Keratinocyte (primary cell): Measurements from ENCODE around the gene RFXANK. TPM values are rescaled to one million over a fixed set of nuclear protein-coding genes. Genes with fewer than 3 reads are reported as not detected.

Source experiments
- DNase-seq: peaks from one replicate; pipeline ENCODE4 v3.0.0-alpha.2; 2011; ENCODE audit warnings: low read depth, missing footprints, low spot score
- FAIRE-seq: peaks from 2 replicates; lab custom pipeline; 2011; peaks lifted over from hg19 to GRCh38; lab: Jason Lieb, UNC
- H2AFZ ChIP-seq: 2 replicates; pipeline ENCODE4 v1.6.0; 2012; ENCODE audit warnings: low read length, control low read depth, inconsistent platforms; ENCODE audit not compliant: control insufficient read depth
- H3K27ac ChIP-seq: 2 replicates; pipeline ENCODE4 v1.5.1; 2011; ENCODE audit warnings: low read length; ENCODE audit not compliant: control insufficient read depth, insufficient read depth
- H3K27me3 ChIP-seq: 3 replicates; pipeline ENCODE4 v1.6.0; 2011; ENCODE audit warnings: low read length; ENCODE audit not compliant: control insufficient read depth, insufficient read depth; ENCODE audit errors: extremely low read depth
- H3K36me3 ChIP-seq, 2 experiments: 2 replicates in 1 of 2; 3 replicates in 1 of 2; pipeline ENCODE4 v1.5.1; 2011; ENCODE audit warnings: low read length in 2 of 2, mild to moderate bottlenecking in 1 of 2; ENCODE audit not compliant: control insufficient read depth in 2 of 2, insufficient read depth in 2 of 2; ENCODE audit errors: extremely low read depth in 1 of 2
- H3K4me1 ChIP-seq: 3 replicates; pipeline ENCODE4 v1.5.1; 2011; ENCODE audit warnings: low read length; ENCODE audit not compliant: control insufficient read depth, insufficient read depth; ENCODE audit errors: extremely low read depth
- H3K4me2 ChIP-seq: 3 replicates; pipeline ENCODE4 v1.6.0; 2011; ENCODE audit warnings: low read depth, low read length; ENCODE audit not compliant: control insufficient read depth, insufficient read depth; ENCODE audit errors: extremely low read depth
- H3K4me3 ChIP-seq, 3 experiments: fragments of 200-600 bp in 1 of 3; sonication (generic) in 1 of 3; 2 replicates in 2 of 3; 3 replicates in 1 of 3; pipeline ENCODE4 v1.5.1; 2011 to 2016; ENCODE audit warnings: low read length in 3 of 3, mild to moderate bottlenecking in 3 of 3, control low read depth in 2 of 3, inconsistent platforms in 1 of 3, low read depth in 1 of 3, mixed read lengths in 1 of 3, mixed run types in 1 of 3, moderate library complexity in 1 of 3; ENCODE audit not compliant: control insufficient read depth in 2 of 3, insufficient read depth in 2 of 3; ENCODE audit errors: extremely low read depth in 1 of 3
- H3K79me2 ChIP-seq: 2 replicates; pipeline ENCODE4 v1.6.0; 2012; ENCODE audit warnings: low read length; ENCODE audit not compliant: control insufficient read depth, insufficient read depth
- H3K9ac ChIP-seq: 3 replicates; pipeline ENCODE4 v1.6.0; 2011; ENCODE audit warnings: low read length; ENCODE audit not compliant: control insufficient read depth, insufficient read depth; ENCODE audit errors: extremely low read depth
- H3K9me1 ChIP-seq: 3 replicates; pipeline ENCODE4 v1.6.0; 2011; ENCODE audit warnings: low read length; ENCODE audit not compliant: control insufficient read depth, insufficient read depth; ENCODE audit errors: extremely low read depth
- H3K9me3 ChIP-seq: 2 replicates; pipeline ENCODE4 v1.5.1; 2012; ENCODE audit warnings: low read depth, low read length; ENCODE audit not compliant: control insufficient read depth
- H4K20me1 ChIP-seq: 3 replicates; pipeline ENCODE4 v1.6.0; 2011; ENCODE audit warnings: low read length; ENCODE audit not compliant: control insufficient read depth, insufficient read depth; ENCODE audit errors: extremely low read depth
- EZH2 ChIP-seq: IDR thresholded peaks from one replicate; pipeline ENCODE4 v1.6.1; 2012; ENCODE audit warnings: inconsistent platforms, mild to moderate bottlenecking, low read length, moderate library complexity
- dilution Hi-C: fragments of 300-500 bp; cut with MboI; formaldehyde crosslinking; loops from one replicate; pipeline ENCODE4 v1.7.0; 2020; ENCODE audit warnings: low sequenced_read_pairs; ENCODE audit not compliant: extremely low pct_ligation_motif_present
- polyA plus RNA-seq, 5 experiments: library from polyadenylated mRNA; depleted of rRNA in 3 of 5; stranded (reverse) in 3 of 5; stranded (forward) in 1 of 5; unstranded in 1 of 5; fragments of >200 nt; gene quantifications; 1 replicate in 1 of 5; 2 replicates in 3 of 5; 3 replicates in 1 of 5; pipeline versions ENCODE4 v1.2.1 to v1.2.3, GENCODE V29; 2011 to 2012; ENCODE audit warnings: missing spikeins in 2 of 5, low read depth in 1 of 5, low replicate concordance in 1 of 5
- TF ChIP-seq, protein P1 (sequence below), 3 experiments: IDR thresholded peaks in 1 of 3; conservative IDR thresholded peaks in 1 of 3; optimal IDR thresholded peaks in 1 of 3; 2 replicates in 2 of 3; 3 replicates in 1 of 3; pipeline versions ENCODE3 to v1.5.1; 2011; ENCODE audit warnings: low read length in 3 of 3, mild to moderate bottlenecking in 3 of 3, moderate library complexity in 2 of 3, control low read depth in 1 of 3, inconsistent platforms in 1 of 3; ENCODE audit not compliant: insufficient read depth in 2 of 3; ENCODE audit errors: extremely low read depth in 1 of 3

RFXANK gene
- polyA plus RNA-seq, 1 donor (not counting 4 experiments of a cell fraction or from before 2014, with no cell fraction given): 49.0 TPM

DNA sequence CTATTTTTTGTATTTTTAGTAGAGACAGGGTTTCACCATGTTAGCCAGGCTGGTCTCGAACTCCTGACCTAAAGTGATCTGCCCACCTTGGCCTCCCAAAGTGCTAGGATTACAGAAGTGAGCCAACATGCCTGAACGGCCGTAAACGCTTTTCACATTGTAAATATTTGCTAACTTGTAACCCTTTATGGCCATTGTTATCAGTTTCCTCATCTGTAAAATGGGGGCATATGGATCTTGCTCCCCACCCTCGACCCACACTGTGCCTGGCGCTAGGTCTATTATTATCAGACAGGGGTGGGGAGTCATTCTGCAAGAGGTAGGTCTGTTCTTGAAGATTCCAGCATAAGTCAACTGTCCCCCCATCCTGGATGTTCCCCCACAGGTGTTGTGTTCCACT is 31.6 kb downstream of the RFXANK start:
- Histone ChIP-seq H3K9ac (no peak overlapping the region), H2AFZ (no peak overlapping the region), H3K27ac (no peak overlapping the region), H3K4me1 (peaks cover 3% of the 10 kb centered on the region), H3K79me2 (no peaks in the 10 kb centered on the region), H3K4me2 (no peak overlapping the region), H3K4me3 (no peak overlapping the region), H3K27me3 (peaks cover 17% of the 10 kb centered on the region), H3K36me3 (no peaks in the 10 kb centered on the region), H4K20me1 (no peaks in the 10 kb centered on the region), H3K9me3 (no peaks in the 10 kb centered on the region), H3K9me1 (no peaks in the 10 kb centered on the region)
- FAIRE-seq: no peak
- TF ChIP-seq EZH2: no peak
- TF ChIP-seq, protein P1, sequence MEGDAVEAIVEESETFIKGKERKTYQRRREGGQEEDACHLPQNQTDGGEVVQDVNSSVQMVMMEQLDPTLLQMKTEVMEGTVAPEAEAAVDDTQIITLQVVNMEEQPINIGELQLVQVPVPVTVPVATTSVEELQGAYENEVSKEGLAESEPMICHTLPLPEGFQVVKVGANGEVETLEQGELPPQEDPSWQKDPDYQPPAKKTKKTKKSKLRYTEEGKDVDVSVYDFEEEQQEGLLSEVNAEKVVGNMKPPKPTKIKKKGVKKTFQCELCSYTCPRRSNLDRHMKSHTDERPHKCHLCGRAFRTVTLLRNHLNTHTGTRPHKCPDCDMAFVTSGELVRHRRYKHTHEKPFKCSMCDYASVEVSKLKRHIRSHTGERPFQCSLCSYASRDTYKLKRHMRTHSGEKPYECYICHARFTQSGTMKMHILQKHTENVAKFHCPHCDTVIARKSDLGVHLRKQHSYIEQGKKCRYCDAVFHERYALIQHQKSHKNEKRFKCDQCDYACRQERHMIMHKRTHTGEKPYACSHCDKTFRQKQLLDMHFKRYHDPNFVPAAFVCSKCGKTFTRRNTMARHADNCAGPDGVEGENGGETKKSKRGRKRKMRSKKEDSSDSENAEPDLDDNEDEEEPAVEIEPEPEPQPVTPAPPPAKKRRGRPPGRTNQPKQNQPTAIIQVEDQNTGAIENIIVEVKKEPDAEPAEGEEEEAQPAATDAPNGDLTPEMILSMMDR (optimal IDR thresholded peaks at IDR 0.05 in 1 of 3, IDR thresholded peaks at IDR 0.05 in 1 of 3, conservative IDR thresholded peaks at IDR 0.05 in 1 of 3; ENCODE audit: extremely low read depth in 1 of 3, insufficient read depth in 2 of 3, low read length in 3 of 3): no peak
- dilution Hi-C loops: no loop called here
- no peak for DNase-seq

DNA sequence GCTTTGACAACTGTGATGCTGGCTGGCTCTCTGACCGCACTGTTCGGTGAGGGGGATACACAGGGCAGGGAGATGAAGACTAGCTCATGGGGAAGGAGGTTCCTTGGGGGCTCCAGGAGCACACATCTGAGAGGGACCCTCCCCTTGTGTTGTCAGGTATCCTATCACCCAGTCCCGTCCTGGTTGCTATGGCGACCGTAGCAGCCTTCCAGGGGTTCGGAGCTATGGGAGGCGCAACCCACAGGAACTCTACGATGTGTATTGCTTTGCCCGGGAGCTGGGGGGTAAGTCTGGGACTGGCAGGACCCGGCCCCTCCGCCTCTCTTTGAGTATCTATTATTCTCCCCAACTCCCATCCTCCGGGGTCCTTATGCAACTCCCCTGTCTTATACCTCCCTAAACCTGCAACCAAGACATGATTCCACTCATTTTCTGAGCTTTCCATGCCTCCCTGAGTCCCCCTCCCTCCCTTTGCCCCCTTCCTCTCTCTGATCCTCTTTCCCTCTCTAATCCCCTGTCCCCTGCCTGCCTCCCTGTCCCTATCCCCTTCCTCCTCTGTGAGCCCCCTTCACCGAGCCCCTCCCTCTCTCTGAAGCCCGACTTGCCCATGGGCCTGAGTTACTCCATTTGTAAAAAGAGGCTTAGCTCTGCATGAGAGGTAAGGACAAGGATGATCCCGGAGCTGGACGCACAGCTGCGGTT is 32.2 kb downstream of the RFXANK start:
- Histone ChIP-seq H3K9ac (no peak overlapping the region), H3K36me3 (no peaks in the 10 kb centered on the region), H3K9me3 (no peaks in the 10 kb centered on the region), H3K27ac (no peak overlapping the region), H3K9me1 (no peaks in the 10 kb centered on the region), H4K20me1 (no peaks in the 10 kb centered on the region), H3K4me1 (peaks cover 3% of the 10 kb centered on the region), H3K4me3 (no peak overlapping the region), H2AFZ (no peak overlapping the region), H3K27me3 (peaks cover 17% of the 10 kb centered on the region), H3K4me2 (peak overlapping the region; percentile 67), H3K79me2 (no peaks in the 10 kb centered on the region)
- DNase-seq (no peak), FAIRE-seq (no peak)
- dilution Hi-C loops: no loop called here
- no peak for TF ChIP-seq EZH2
- TF ChIP-seq, protein P1 (optimal IDR thresholded peaks at IDR 0.05 in 1 of 3, IDR thresholded peaks at IDR 0.05 in 1 of 3, conservative IDR thresholded peaks at IDR 0.05 in 1 of 3; ENCODE audit: extremely low read depth in 1 of 3, insufficient read depth in 2 of 3, low read length in 3 of 3): no peak
